HFFc6 (cell line): ENCODE results near the gene KCNK4. TPM values are rescaled to one million over a fixed set of nuclear protein-coding genes. Genes with fewer than 3 reads are reported as not detected.
A peak's percentile ranks its signal among the peaks of the same experiment; 100 is the strongest.

ENCODE experiments used
- DNase-seq: peaks from one replicate; pipeline ENCODE4 v3.0.0-alpha.2; 2018
- H3K27ac Mint-ChIP-seq: 2 replicates; pipeline ENCODE4 v1.8.0; 2020; ENCODE audit warnings: mild to moderate bottlenecking, mixed read lengths
- H3K27me3 Mint-ChIP-seq: 2 replicates; pipeline ENCODE4 v1.8.0; 2021; ENCODE audit warnings: mild to moderate bottlenecking, moderate library complexity, mixed read lengths; ENCODE audit not compliant: insufficient read depth
- H3K36me3 Mint-ChIP-seq: 2 replicates; pipeline ENCODE4 v1.8.0; 2021; ENCODE audit warnings: low read depth, mixed read lengths
- H3K4me1 Mint-ChIP-seq: 2 replicates; pipeline ENCODE4 v1.8.0; 2020; ENCODE audit warnings: low read depth, mixed read lengths
- H3K4me3 Mint-ChIP-seq: 2 replicates; pipeline ENCODE4 v1.8.0; 2020; ENCODE audit warnings: mild to moderate bottlenecking, moderate library complexity, mixed read lengths
- H3K9me3 Mint-ChIP-seq: 2 replicates; pipeline ENCODE4 v1.8.0; 2020; ENCODE audit warnings: mild to moderate bottlenecking, mixed read lengths
- long read RNA-seq: library from polyadenylated mRNA; unstranded; transcript quantifications from one replicate; pipeline ENCODE4 v2.0.0, GENCODE V29; 2019
- total RNA-seq, 6 experiments: library from RNA; stranded (reverse); fragmentation: NEBNext Ultra II Directional; extraction: Animal tissue kit (Norgen Biotek cat#: 25700); gene quantifications; 2 replicates in 1 of 6; 3 replicates in 5 of 6; pipeline ENCODE4 v1.2.3, GENCODE V29; 2021
- TF ChIP-seq, protein P1 (sequence below): fragments of 200-600 bp; sonication (generic); IDR thresholded peaks from 2 replicates; pipeline ENCODE4 v1.5.0; 2021; ENCODE audit warnings: antibody characterized with exemption, mild to moderate bottlenecking

Gene KCNK4
- total RNA-seq = under 1 TPM in 1 of 6 experiments, not detected in 5; 0.14 TPM
- long read RNA-seq = 0 reads

DNA sequence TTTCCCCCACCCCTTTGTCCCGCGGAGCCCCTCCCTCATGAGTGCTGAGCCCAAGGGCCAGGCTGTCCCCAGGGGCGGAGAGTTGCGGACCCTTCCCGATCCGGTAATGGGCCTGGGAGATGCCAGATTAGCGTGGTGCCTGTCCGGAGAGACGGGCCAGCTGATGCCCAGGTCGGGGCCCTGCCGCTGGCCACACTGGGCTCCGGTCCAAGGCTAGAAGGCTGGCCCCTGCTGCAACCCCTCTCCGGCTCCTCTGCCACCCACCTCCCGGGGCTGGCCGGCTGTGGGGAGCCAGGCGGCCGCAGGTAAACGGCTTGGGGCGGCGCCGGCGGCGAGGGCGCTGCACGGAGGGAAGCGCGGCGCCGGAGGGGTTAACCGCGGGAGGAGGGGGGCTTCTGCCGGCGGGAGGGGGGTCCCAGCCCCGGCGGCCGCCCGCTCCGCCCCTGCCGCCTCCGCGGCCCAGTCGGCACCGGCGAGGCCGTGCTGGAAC is at the start of gene KCNK4:
KCNK4 (plus strand) TSS at position 41 of the 490 bp plus-strand sequence. CDS start 1,717 bp downstream, outside the sequence.
- Mint-ChIP-seq H3K4me1 (peaks cover 7% of the 10 kb centered on the region), H3K4me3 (0 out of 2 replicates have a peak within 1 kb of the TSS, but pooled peaks have one; percentile 17), H3K27ac (no peak within 1 kb of the TSS), H3K27me3 (peaks cover 49% of the 10 kb centered on the region), H3K36me3 (no peaks in the 10 kb centered on the region), H3K9me3 (no peaks in the 10 kb centered on the region)
- no peak for DNase-seq
- TF ChIP-seq, protein P1, sequence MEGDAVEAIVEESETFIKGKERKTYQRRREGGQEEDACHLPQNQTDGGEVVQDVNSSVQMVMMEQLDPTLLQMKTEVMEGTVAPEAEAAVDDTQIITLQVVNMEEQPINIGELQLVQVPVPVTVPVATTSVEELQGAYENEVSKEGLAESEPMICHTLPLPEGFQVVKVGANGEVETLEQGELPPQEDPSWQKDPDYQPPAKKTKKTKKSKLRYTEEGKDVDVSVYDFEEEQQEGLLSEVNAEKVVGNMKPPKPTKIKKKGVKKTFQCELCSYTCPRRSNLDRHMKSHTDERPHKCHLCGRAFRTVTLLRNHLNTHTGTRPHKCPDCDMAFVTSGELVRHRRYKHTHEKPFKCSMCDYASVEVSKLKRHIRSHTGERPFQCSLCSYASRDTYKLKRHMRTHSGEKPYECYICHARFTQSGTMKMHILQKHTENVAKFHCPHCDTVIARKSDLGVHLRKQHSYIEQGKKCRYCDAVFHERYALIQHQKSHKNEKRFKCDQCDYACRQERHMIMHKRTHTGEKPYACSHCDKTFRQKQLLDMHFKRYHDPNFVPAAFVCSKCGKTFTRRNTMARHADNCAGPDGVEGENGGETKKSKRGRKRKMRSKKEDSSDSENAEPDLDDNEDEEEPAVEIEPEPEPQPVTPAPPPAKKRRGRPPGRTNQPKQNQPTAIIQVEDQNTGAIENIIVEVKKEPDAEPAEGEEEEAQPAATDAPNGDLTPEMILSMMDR = no peak

DNA sequence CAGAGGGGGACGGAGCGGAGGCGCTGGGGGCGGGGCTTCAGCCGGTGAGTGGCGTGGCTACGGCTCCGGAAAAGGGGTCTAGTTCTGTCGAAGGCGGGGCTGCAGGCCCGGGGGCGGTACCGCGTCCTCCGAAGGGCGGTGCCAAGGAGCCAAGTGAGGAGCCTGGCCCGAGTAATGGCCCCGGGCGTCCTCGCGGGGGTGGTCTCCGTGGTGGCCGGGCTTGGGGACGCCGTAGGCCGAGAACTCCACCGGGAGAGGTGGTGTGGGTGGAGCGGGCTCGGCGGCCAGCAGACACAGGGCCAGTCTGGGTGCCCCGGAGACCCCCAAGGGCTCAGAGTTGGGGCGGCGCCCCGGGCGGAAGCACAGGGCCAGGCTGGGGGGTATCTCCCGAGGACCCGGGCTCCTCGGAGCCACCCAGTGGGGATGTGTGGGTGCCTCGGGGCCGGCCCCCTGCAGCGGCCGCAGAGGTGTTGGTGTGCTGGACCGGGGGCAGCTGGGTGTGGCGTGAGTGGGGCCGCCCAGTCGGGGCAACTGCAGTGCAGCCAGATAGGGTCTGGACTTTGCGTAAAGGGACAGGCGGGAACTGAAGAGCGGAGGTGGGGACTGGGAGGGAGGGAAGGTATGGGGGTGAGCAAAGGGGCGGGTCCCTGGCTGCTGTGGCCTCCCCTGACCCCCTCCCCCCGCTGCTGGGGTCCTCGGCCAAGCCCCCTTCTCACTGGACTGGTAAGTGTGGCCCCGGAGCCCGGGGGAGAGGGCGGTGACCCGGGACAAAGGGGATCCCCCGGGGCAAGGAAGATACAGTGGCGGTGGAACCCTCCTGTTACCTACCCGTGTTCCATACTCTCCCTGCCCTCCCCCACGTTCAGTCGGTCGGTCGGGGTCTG is 49.4 kb upstream of the KCNK4 start:
- DNase-seq = no peak
- TF ChIP-seq, protein P1 = peak; percentile 7; the same call in 1 of the 2 replicates
- Mint-ChIP-seq H3K36me3 (peaks cover 16% of the 10 kb centered on the region), H3K4me1 (peaks cover 30% of the 10 kb centered on the region), H3K27me3 (peaks cover 4% of the 10 kb centered on the region), H3K4me3 (peak overlapping the region; percentile 90), H3K27ac (peak overlapping the region; percentile 98), H3K9me3 (no peaks in the 10 kb centered on the region)

- Mint-ChIP-seq H3K36me3 (peaks cover 16% of the 10 kb centered on the region), H3K9me3 (no peaks in the 10 kb centered on the region), H3K27ac (peak overlapping the region; percentile 70), H3K4me3 (peak overlapping the region; percentile 90), H3K4me1 (peaks cover 38% of the 10 kb centered on the region), H3K27me3 (peaks cover 4% of the 10 kb centered on the region)
- DNase-seq = no peak
- TF ChIP-seq, protein P1 = no peak
Observed at GRCh38 chr11:64243236-64243854, 47.8 kb upstream of the KCNK4 start.

- DNase-seq = no peak
- Mint-ChIP-seq H3K27ac (peak overlapping the region; percentile 70), H3K36me3 (peaks cover 16% of the 10 kb centered on the region), H3K27me3 (peaks cover 4% of the 10 kb centered on the region), H3K9me3 (no peaks in the 10 kb centered on the region), H3K4me3 (peak overlapping the region; percentile 90), H3K4me1 (peaks cover 38% of the 10 kb centered on the region)
- TF ChIP-seq, protein P1 = no peak
Observed at GRCh38 chr11:64244107-64244506, 47.0 kb upstream of the KCNK4 start.

DNA sequence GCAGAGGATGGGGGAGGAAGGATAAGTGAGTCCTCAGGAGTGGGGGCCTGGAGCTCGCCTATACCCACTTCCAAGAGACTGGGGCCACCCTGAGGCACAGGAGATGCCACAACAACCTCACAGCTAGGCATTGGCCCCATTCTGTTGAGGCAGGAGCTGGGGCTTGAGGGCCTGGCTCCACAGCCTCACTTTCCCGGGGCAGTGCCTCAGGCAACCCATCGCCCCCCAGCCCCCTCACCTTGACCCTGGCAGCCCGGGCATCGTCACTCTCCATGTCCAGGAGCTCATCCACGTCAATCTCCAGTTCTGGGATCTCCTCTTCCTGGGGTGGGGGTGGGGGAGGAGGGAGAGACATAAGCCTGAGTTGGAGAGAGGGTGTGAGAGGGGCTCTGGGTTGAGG is 46.1 kb upstream of the KCNK4 start:
- Mint-ChIP-seq H3K36me3 (peaks cover 16% of the 10 kb centered on the region), H3K4me3 (peak overlapping the region; percentile 95), H3K27me3 (peaks cover 4% of the 10 kb centered on the region), H3K4me1 (peaks cover 36% of the 10 kb centered on the region), H3K9me3 (no peaks in the 10 kb centered on the region), H3K27ac (peak overlapping the region; percentile 95)
- no peak for DNase-seq
- TF ChIP-seq, protein P1 = no peak
